Measurements from ENCODE around the gene MYG1.

Gene MYG1

GRCh38 chr12:53347905-53348304 lies 48.4 kb downstream of the MYG1 start:
- Histone ChIP-seq H3K36me3 (no peaks in the 10 kb centered on the region), H3K27me3 (no peaks in the 10 kb centered on the region), H3K4me3 (ENCODE audit: low read depth, low read length) (no peak overlapping the region), H3K4me1 (peaks cover 20% of the 10 kb centered on the region), H3K9me3 (no peaks in the 10 kb centered on the region)
- DNase-seq = no peak
- no peak for TF ChIP-seq CTCF (IDR thresholded peaks at IDR 0.05; ENCODE audit: low read depth, low read length)

- DNase-seq = peak; percentile 85
- Histone ChIP-seq H3K9me3 (no peaks in the 10 kb centered on the region), H3K4me1 (peaks cover 4% of the 10 kb centered on the region), H3K4me3 (ENCODE audit: low read depth, low read length) (no peak overlapping the region), H3K36me3 (no peaks in the 10 kb centered on the region), H3K27me3 (no peaks in the 10 kb centered on the region)
- TF ChIP-seq CTCF (IDR thresholded peaks at IDR 0.05; ENCODE audit: low read depth, low read length) = peak; percentile 95
Observed at GRCh38 chr12:53352331-53353256, 53.1 kb downstream of the MYG1 start.

GRCh38 chr12:53353257-53353655 lies 53.8 kb downstream of the MYG1 start:
- no peaks in the 10 kb centered on the region for H3K36me3 ChIP-seq
- DNase-seq = no peak
- TF ChIP-seq CTCF (IDR thresholded peaks at IDR 0.05; ENCODE audit: low read depth, low read length) = no peak
- H3K27me3 ChIP-seq = no peaks in the 10 kb centered on the region
- no peaks in the 10 kb centered on the region for H3K9me3 ChIP-seq
- no peak overlapping the region for H3K4me3 ChIP-seq (ENCODE audit: low read depth, low read length)
- peaks cover 4% of the 10 kb centered on the region for H3K4me1 ChIP-seq

- H3K27me3 ChIP-seq = no peaks in the 10 kb centered on the region
- H3K36me3 ChIP-seq = no peaks in the 10 kb centered on the region
- DNase-seq = no peak
- H3K4me1 ChIP-seq = peaks cover 4% of the 10 kb centered on the region
- no peak for TF ChIP-seq CTCF (IDR thresholded peaks at IDR 0.05; ENCODE audit: low read depth, low read length)
- H3K4me3 ChIP-seq (ENCODE audit: low read depth, low read length) = no peak overlapping the region
- no peaks in the 10 kb centered on the region for H3K9me3 ChIP-seq
Observed at GRCh38 chr12:53355121-53355520, 55.6 kb downstream of the MYG1 start.

Data from BE2C (cell line).